BJ (cell line): ENCODE measurements around the gene DHX16. TPM values are rescaled to one million over a fixed set of nuclear protein-coding genes. Genes with fewer than 3 reads are reported as not detected.
A peak's percentile ranks its signal among the peaks of the same experiment; 100 is the strongest.

Experiments
- CTCF ChIA-PET: fragments of 350-600 bp; formaldehyde crosslinking; extraction: SDS; loops from one replicate; lab custom pipeline; 2021; ENCODE audit warnings: antibody characterized with exemption, inconsistent platforms; lab: Yijun Ruan, JAX
- POLR2A ChIA-PET: fragments of 300-600 bp; sonication (Branson Sonifier 250); formaldehyde crosslinking; extraction: SDS; loops from one replicate; lab custom pipeline; 2021; ENCODE audit warnings: antibody characterized with exemption; lab: Charles Lee
- DNase-seq: peaks from one replicate; pipeline ENCODE4 v3.0.0-alpha.2; 2011; ENCODE audit warnings: low read depth
- H3K27me3 ChIP-seq: 2 replicates; pipeline ENCODE4 v1.6.0; 2011; ENCODE audit warnings: low read length; ENCODE audit not compliant: control insufficient read depth, insufficient read depth
- H3K36me3 ChIP-seq: 2 replicates; pipeline ENCODE4 v1.5.1; 2011; ENCODE audit warnings: low read length; ENCODE audit not compliant: control insufficient read depth, insufficient read depth
- H3K4me3 ChIP-seq: 2 replicates; pipeline ENCODE4 v1.5.1; 2011; ENCODE audit warnings: low read depth, mild to moderate bottlenecking, control low read depth, low read length
- CTCF ChIP-seq: IDR thresholded peaks from 2 replicates; pipeline ENCODE4 v1.5.1; 2011; ENCODE audit warnings: low read depth, mild to moderate bottlenecking, control low read depth, inconsistent platforms, low read length, moderate library complexity; ENCODE audit not compliant: insufficient read depth
- polyA plus RNA-seq: library from polyadenylated mRNA; depleted of rRNA; stranded (reverse); fragments of >200 nt; gene quantifications from 2 replicates; pipeline ENCODE4 v1.2.3, GENCODE V29; 2011

DHX16 gene
- polyA plus RNA-seq, 1 experiment = 44.5 TPM

GRCh38 chr6:30647242-30648116 lies 25.3 kb downstream of the DHX16 start:
- no peaks in the 10 kb centered on the region for H3K27me3 ChIP-seq
- TF ChIP-seq CTCF = no peak
- H3K4me3 ChIP-seq = peak overlapping the region; percentile 94
- POLR2A ChIA-PET = no interaction called here
- H3K36me3 ChIP-seq = peaks cover 2% of the 10 kb centered on the region
- CTCF ChIA-PET = interaction anchor here (1.0 to 1.3 kb wide), 2 partner anchors 25 to 32 kb away, joined by 4 to 5 read pairs; partner anchors contain the start of gene DHX16
- no peak for DNase-seq

- Histone ChIP-seq H3K4me3 (peak within 1 kb of the TSS; percentile 94), H3K36me3 (no peaks in the 10 kb centered on the region; the same call in 1 of the 2 replicates), H3K27me3 (no peaks in the 10 kb centered on the region)
- ChIA-PET CTCF (no interaction called here), POLR2A (interaction anchor here (0.6 kb wide), 2 partner anchors 32 to 77 kb away, joined by 6 to 9 read pairs; no protein-coding TSS in a partner anchor)
- TF ChIP-seq CTCF = no peak
- DNase-seq = peak; percentile 54
These were observed 26.2 kb downstream of the DHX16 start, which contains the start of gene C6orf136 for GRCh38 chr6:30646450-30647241. Gene C6orf136, plus strand, starts transcription at chr6:30647133. Its CDS starts 99 bp downstream, at chr6:30647232.

GRCh38 chr6:30645989-30646388 lies 26.8 kb downstream of the DHX16 start:
- Histone ChIP-seq H3K4me3 (no peak overlapping the region), H3K36me3 (peaks cover 2% of the 10 kb centered on the region; the same call in 1 of the 2 replicates), H3K27me3 (no peaks in the 10 kb centered on the region)
- POLR2A ChIA-PET = no interaction called here
- CTCF ChIA-PET = interaction anchor here (1.0 kb wide), 1 partner anchor 14 kb away, joined by 3 read pairs; no protein-coding TSS in a partner anchor
- DNase-seq = no peak
- TF ChIP-seq CTCF = no peak

GRCh38 chr6:30644769-30645168 lies 28.0 kb downstream of the DHX16 start:
- Histone ChIP-seq H3K4me3 (no peak overlapping the region), H3K36me3 (peaks cover 4% of the 10 kb centered on the region), H3K27me3 (no peaks in the 10 kb centered on the region)
- DNase-seq = no peak
- no peak for TF ChIP-seq CTCF
- ChIA-PET POLR2A (no interaction called here), CTCF (no interaction called here)

- H3K36me3 ChIP-seq = peaks cover 4% of the 10 kb centered on the region
- no peak for TF ChIP-seq CTCF
- CTCF ChIA-PET = no interaction called here
- POLR2A ChIA-PET = no interaction called here
- no peaks in the 10 kb centered on the region for H3K27me3 ChIP-seq
- no peak overlapping the region for H3K4me3 ChIP-seq
- no peak for DNase-seq
These were observed 29.1 kb downstream of the DHX16 start for GRCh38 chr6:30643656-30644055.
